Gastrocnemius medialis (tissue), 4 donors: ENCODE results near the gene LRRC8D. TPM values are rescaled to one million over a fixed set of nuclear protein-coding genes. Genes with fewer than 3 reads are reported as not detected.

Experiments
- ATAC-seq, 2 donors: fragments of 150-250 bp; one replicate each; pipeline ENCODE4 v1.9.1; 2016
- DNase-seq, 2 donors: peaks; one replicate each; pipeline ENCODE4 v3.0.0-alpha.2; 2019
- H3K27ac ChIP-seq, 4 donors: fragments of 200-600 bp; sonication (generic); 1 replicate in 1 of 4; 2 replicates in 3 of 4; pipeline ENCODE4 v1.5.1; 2016 to 2018; ENCODE audit warnings: mild to moderate bottlenecking in 2 of 4, moderate library complexity in 1 of 4
- H3K27me3 ChIP-seq, 3 donors: fragments of 200-600 bp; sonication (generic) in 2 of 3; 1 replicate in 1 of 3; 2 replicates in 2 of 3; pipeline versions ENCODE4 v1.5.1 to v1.6.0; 2016 to 2019; ENCODE audit warnings: mild to moderate bottlenecking in 1 of 3, moderate library complexity in 1 of 3
- H3K36me3 ChIP-seq, 2 donors: fragments of 200-600 bp; sonication (generic) in 1 of 2; one replicate each; pipeline ENCODE4 v1.5.1; 2017 to 2018
- H3K4me1 ChIP-seq, 2 donors: fragments of 200-600 bp; sonication (generic) in 1 of 2; one replicate each; pipeline ENCODE4 v1.5.1; 2016 to 2017; ENCODE audit warnings: mild to moderate bottlenecking in 2 of 2
- H3K4me3 ChIP-seq, 4 donors: fragments of 200-600 bp; sonication (generic) in 3 of 4; 1 replicate in 1 of 4; 2 replicates in 3 of 4; pipeline ENCODE4 v1.5.1; 2016 to 2019; ENCODE audit warnings: mild to moderate bottlenecking in 2 of 4
- H3K9me3 ChIP-seq, 3 donors: fragments of 200-600 bp; sonication (generic) in 2 of 3; 1 replicate in 1 of 3; 2 replicates in 2 of 3; pipeline ENCODE4 v1.5.1; 2016 to 2019
- CTCF ChIP-seq, 5 experiments: fragments of 450-650 bp in 3 of 5; fragments of 200-600 bp in 2 of 5; sonication (generic) in 2 of 5; IDR thresholded peaks in 4 of 5; conservative IDR thresholded peaks in 1 of 5; 1 replicate in 4 of 5; 2 replicates in 1 of 5; pipeline ENCODE4 v1.5.1; 2016 to 2019; ENCODE audit warnings: antibody characterized with exemption in 5 of 5, mild to moderate bottlenecking in 3 of 5, moderate library complexity in 3 of 5
- POLR2A ChIP-seq, 2 donors: fragments of 450-650 bp; IDR thresholded peaks; one replicate each; pipeline ENCODE4 v1.6.1; 2017; ENCODE audit warnings: antibody characterized with exemption in 2 of 2, mild to moderate bottlenecking in 2 of 2, moderate library complexity in 2 of 2
- in situ Hi-C, 4 donors: fragments of 200-750 bp; cut with MboI; loops; one replicate each; pipeline versions ENCODE4 v1.15.0 to v1.8.0; 2017; ENCODE audit warnings: low sequenced_read_pairs in 4 of 4
- intact Hi-C: fragments of 100-400 bp; cut with DNase I; formaldehyde crosslinking; loops from one replicate; pipeline ENCODE4 v1.15.1; 2023; ENCODE audit warnings: low total_unique reads
- total RNA-seq, 4 donors: library from RNA; depleted of rRNA; stranded (reverse); fragments of >200 nt; gene quantifications; one replicate each; pipeline versions ENCODE4 v1.1.0 to v1.2.3, GENCODE V29; 2016

The LRRC8D gene
- total RNA-seq, 4 donors from 2014 or later: 3.0 to 15.0 (median 9.2) TPM

GRCh38 chr1:89986020-89986419 is 165.2 kb downstream of the LRRC8D start:
- H3K4me3 ChIP-seq: no peak overlapping the region
- no peak for TF ChIP-seq POLR2A (IDR thresholded peaks at IDR 0.05)
- no peak for TF ChIP-seq CTCF (IDR thresholded peaks at IDR 0.05 in 4 of 5, conservative IDR thresholded peaks at IDR 0.05 in 1 of 5)
- ATAC-seq: no peak
- H3K9me3 ChIP-seq: no peaks in the 10 kb centered on the region
- peaks cover 0 to 3% of the 10 kb centered on the region in 2 donors for H3K4me1 ChIP-seq
- intact Hi-C loops (no loop called here), in situ Hi-C loops (loop anchor here (5.0 to 25.0 kb wide), 4 partner anchors 179 to 474 kb away; partner anchors contain the start of gene LRRC8B (in 1 of the 4))
- DNase-seq: no peak
- no peaks in the 10 kb centered on the region for H3K36me3 ChIP-seq
- no peak overlapping the region for H3K27ac ChIP-seq
- H3K27me3 ChIP-seq: no peaks in the 10 kb centered on the region

Other genes starting within 250 kb of the LRRC8D start
- 1 to 10 TPM; 2.9 to 5.8 (median 4.1) TPM for gene LRRC8C, start 187.9 kb upstream of the LRRC8D start, total RNA-seq
- gene ZNF326, start 174.1 kb downstream of the LRRC8D start, total RNA-seq: 10 to 100 TPM in 2 of 4 donors, 1 to 10 TPM in 2; 5.8 to 10.8 (median 9.2) TPM